NT2/D1 (cell line): ENCODE data around the gene GPX5.

ENCODE experiments used
- DNase-seq: peaks from one replicate; pipeline ENCODE4 v3.0.0-alpha.2; 2011; ENCODE audit warnings: low read depth, low spot score
- H3K27me3 ChIP-seq: 2 replicates; pipeline ENCODE4 v1.6.0; 2011; ENCODE audit warnings: mild to moderate bottlenecking; ENCODE audit not compliant: insufficient read length, insufficient read depth
- H3K36me3 ChIP-seq: 2 replicates; pipeline ENCODE4 v1.6.1; 2011; ENCODE audit warnings: mild to moderate bottlenecking, low read length, mixed read lengths; ENCODE audit not compliant: insufficient read depth, insufficient read length
- H3K4me1 ChIP-seq: 2 replicates; pipeline ENCODE4 v1.5.1; 2011; ENCODE audit not compliant: insufficient read depth, insufficient read length
- H3K4me3 ChIP-seq: 2 replicates; pipeline ENCODE4 v1.5.1; 2011; ENCODE audit warnings: low read depth; ENCODE audit not compliant: insufficient read length
- H3K9ac ChIP-seq: 2 replicates; pipeline ENCODE4 v1.6.0; 2011; ENCODE audit warnings: low read depth; ENCODE audit not compliant: insufficient read length
- H3K9me3 ChIP-seq: 2 replicates; pipeline ENCODE4 v1.5.1; 2011; ENCODE audit warnings: mild to moderate bottlenecking, low read length; ENCODE audit not compliant: insufficient read depth
- SUZ12 ChIP-seq: IDR thresholded peaks from 2 replicates; pipeline ENCODE4 v1.6.1; 2011; ENCODE audit not compliant: insufficient read length, insufficient read depth; ENCODE audit errors: extremely low read depth
- YY1 ChIP-seq: IDR thresholded peaks from 2 replicates; pipeline ENCODE4 v1.6.1; 2011; ENCODE audit not compliant: insufficient read length, insufficient read depth
- ZNF274 ChIP-seq: IDR thresholded peaks from 2 replicates; pipeline ENCODE4 v1.6.1; 2011; ENCODE audit warnings: mild to moderate bottlenecking, low read depth, low read length

GPX5 gene

GRCh38 chr6:28567506-28567905 is 41.8 kb downstream of the GPX5 start:
- H3K4me3 ChIP-seq, result no peak overlapping the region
- H3K4me1 ChIP-seq, result no peaks in the 10 kb centered on the region
- TF ChIP-seq ZNF274, result no peak
- no peak for TF ChIP-seq YY1
- no peak for TF ChIP-seq SUZ12
- no peaks in the 10 kb centered on the region for H3K27me3 ChIP-seq
- no peaks in the 10 kb centered on the region for H3K36me3 ChIP-seq
- H3K9me3 ChIP-seq, result peaks cover 5% of the 10 kb centered on the region; the same call in 1 of the 2 replicates
- no peak overlapping the region for H3K9ac ChIP-seq
- DNase-seq, result no peak

GRCh38 chr6:28568515-28569108 is 42.9 kb downstream of the GPX5 start:
- H3K4me3 ChIP-seq, result no peak overlapping the region
- TF ChIP-seq ZNF274 (no peak), SUZ12 (no peak), YY1 (no peak)
- H3K4me1 ChIP-seq, result no peaks in the 10 kb centered on the region
- no peak overlapping the region for H3K9ac ChIP-seq
- no peaks in the 10 kb centered on the region for H3K36me3 ChIP-seq
- no peak for DNase-seq
- no peaks in the 10 kb centered on the region for H3K27me3 ChIP-seq
- peaks cover 5% of the 10 kb centered on the region; the same call in 1 of the 2 replicates for H3K9me3 ChIP-seq

GRCh38 chr6:28569748-28570147 is 44.1 kb downstream of the GPX5 start:
- Histone ChIP-seq H3K4me3 (no peak overlapping the region), H3K4me1 (no peaks in the 10 kb centered on the region), H3K27me3 (no peaks in the 10 kb centered on the region), H3K9me3 (peaks cover 5% of the 10 kb centered on the region; the same call in 1 of the 2 replicates), H3K36me3 (no peaks in the 10 kb centered on the region), H3K9ac (no peak overlapping the region)
- TF ChIP-seq SUZ12 (no peak), ZNF274 (no peak), YY1 (no peak)
- DNase-seq, result no peak

- H3K27me3 ChIP-seq, result no peaks in the 10 kb centered on the region
- TF ChIP-seq YY1 (no peak), SUZ12 (no peak), ZNF274 (no peak)
- H3K36me3 ChIP-seq, result no peaks in the 10 kb centered on the region
- no peak overlapping the region for H3K4me3 ChIP-seq
- no peak overlapping the region for H3K9ac ChIP-seq
- no peaks in the 10 kb centered on the region for H3K9me3 ChIP-seq
- DNase-seq, result no peak
- no peaks in the 10 kb centered on the region for H3K4me1 ChIP-seq
Observed at GRCh38 chr6:28580475-28580874, 54.8 kb downstream of the GPX5 start.

GRCh38 chr6:28583463-28583862 is 57.8 kb downstream of the GPX5 start:
- Histone ChIP-seq H3K36me3 (no peaks in the 10 kb centered on the region), H3K27me3 (no peaks in the 10 kb centered on the region), H3K4me1 (no peaks in the 10 kb centered on the region), H3K9ac (no peak overlapping the region), H3K9me3 (no peaks in the 10 kb centered on the region), H3K4me3 (no peak overlapping the region)
- no peak for DNase-seq
- TF ChIP-seq ZNF274 (no peak), YY1 (no peak), SUZ12 (no peak)
